GM19438 (cell line): Measurements from ENCODE around the gene PICALM.
"Not testable (repeated sequence)": the region's sequence is repeated elsewhere in the genome, so short reads cannot be mapped to it uniquely, and the experiment has no call there.

Experiments
- ATAC-seq: cut with Tn5 transposase; IDR thresholded peaks from one replicate; pipeline ENCODE4 v1.9.1; 2021; ENCODE audit warnings: low read depth; ENCODE audit not compliant: unreplicated experiment

Gene PICALM

GRCh38 chr11:85947431-85948272 lies 121.2 kb downstream of the PICALM start:
- no peak for ATAC-seq

GRCh38 chr11:85946221-85946620 lies 122.7 kb downstream of the PICALM start:
- no peak for ATAC-seq

GRCh38 chr11:85945788-85946187 lies 123.1 kb downstream of the PICALM start:
- ATAC-seq = no peak

GRCh38 chr11:85945296-85945695 lies 123.6 kb downstream of the PICALM start:
- no peak for ATAC-seq

- ATAC-seq = no peak
These were observed 127.4 kb downstream of the PICALM start for GRCh38 chr11:85941380-85941973.

GRCh38 chr11:85939099-85940015 lies 129.5 kb downstream of the PICALM start:
- no peak for ATAC-seq

- ATAC-seq = no peak
These were observed 131.0 kb downstream of the PICALM start for GRCh38 chr11:85937835-85938234.

- no peak for ATAC-seq
These were observed 133.1 kb downstream of the PICALM start for GRCh38 chr11:85935751-85936150.

GRCh38 chr11:85934596-85935169 lies 134.2 kb downstream of the PICALM start:
- no peak for ATAC-seq

GRCh38 chr11:85930879-85931366 lies 138.0 kb downstream of the PICALM start:
- ATAC-seq = no peak

- ATAC-seq = not testable (repeated sequence)
These were observed 142.2 kb downstream of the PICALM start for GRCh38 chr11:85926653-85927214.

- no peak for ATAC-seq
These were observed 145.4 kb downstream of the PICALM start for GRCh38 chr11:85923455-85923854.

GRCh38 chr11:85922367-85922766 lies 146.5 kb downstream of the PICALM start:
- ATAC-seq = no peak

- no peak for ATAC-seq
These were observed 149.7 kb downstream of the PICALM start for GRCh38 chr11:85918910-85919794.

- ATAC-seq = no peak
These were observed 154.5 kb downstream of the PICALM start for GRCh38 chr11:85914425-85914824.

GRCh38 chr11:85913513-85913912 lies 155.4 kb downstream of the PICALM start:
- ATAC-seq = no peak

- no peak for ATAC-seq
These were observed 156.5 kb downstream of the PICALM start for GRCh38 chr11:85912414-85912813.
